GM18870 (cell line): ENCODE data around the gene OR2H2.

Experiments used
- ATAC-seq: cut with Tn5 transposase; IDR thresholded peaks from one replicate; pipeline ENCODE4 v1.9.1; 2021; ENCODE audit warnings: moderate library complexity; ENCODE audit not compliant: unreplicated experiment

Gene OR2H2

DNA sequence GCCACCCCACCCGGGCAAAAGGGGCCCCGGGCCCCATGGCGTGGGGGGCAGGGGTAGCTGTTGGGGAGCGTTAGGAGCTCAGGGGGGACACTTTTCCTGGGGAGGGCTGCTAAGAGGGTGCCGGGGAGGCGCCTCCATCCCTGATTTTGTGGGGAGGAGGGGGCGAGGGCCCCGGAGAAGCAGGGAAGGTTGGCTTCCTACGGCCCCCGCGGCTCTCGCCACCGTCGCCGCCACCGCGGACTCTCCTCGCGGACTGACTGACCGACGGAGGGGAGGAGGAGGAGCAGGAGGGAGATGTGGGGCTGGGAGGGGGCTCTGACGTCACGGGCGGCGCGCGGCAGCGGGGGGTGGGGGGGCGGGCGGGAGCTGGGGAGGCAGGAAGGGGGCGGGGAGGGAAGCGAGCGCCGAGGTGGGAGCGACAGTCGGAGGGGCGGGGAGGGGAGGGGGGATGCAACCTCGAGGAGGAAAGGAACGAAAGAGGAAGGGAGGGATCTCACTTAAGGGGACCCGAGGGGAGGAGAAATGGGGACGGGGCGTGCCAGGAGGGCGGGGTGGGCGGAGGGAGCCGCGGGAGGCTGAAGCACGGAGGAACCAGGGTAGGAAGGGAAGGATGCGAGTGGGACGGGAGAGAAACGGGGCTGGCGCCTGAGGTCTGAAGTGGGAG, 43.0 kb downstream of the OR2H2 start:
- ATAC-seq: no peak

DNA sequence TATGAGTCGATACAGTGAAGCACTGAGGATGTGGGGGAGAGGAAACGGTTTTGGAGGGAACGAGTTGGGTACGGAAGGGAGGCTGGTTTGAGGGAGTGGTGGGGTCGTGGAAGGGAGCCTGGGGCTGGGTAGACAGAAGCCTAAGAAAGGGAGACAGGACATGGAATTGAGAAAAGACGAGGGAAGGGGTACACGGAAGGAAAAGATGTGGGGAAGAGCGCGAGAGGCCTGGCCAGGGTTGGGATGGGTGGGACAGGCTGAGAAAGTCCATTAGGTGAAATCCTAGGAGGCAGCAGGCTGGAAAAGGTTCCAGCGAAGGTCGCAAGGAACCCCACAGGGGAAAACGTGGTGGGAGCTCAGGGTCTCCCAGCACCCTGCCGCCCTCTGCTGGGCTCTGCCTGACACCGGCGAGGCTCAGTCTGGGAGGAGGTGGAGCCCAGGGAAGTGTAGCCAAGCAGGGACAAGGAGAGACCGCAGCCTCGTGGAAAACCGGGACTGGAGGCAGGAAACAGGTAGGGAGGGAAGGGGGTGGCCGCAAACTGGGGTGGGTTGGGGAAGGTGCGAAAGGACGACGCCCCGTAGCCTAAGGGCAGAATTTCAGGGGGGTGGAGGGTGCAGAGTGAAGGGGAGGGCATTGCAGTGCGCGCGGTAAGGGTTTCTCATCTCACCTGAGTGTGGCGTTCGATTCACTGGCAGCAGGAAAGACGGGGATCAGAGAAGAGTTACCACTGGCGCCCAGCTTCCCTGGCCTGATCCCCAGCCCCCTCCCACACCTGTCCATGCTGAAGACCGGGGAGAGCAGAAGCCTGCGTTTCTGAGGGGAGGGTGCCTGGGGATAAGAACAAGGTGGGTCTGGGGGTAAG, 43.7 kb downstream of the OR2H2 start:
- no peak for ATAC-seq

DNA sequence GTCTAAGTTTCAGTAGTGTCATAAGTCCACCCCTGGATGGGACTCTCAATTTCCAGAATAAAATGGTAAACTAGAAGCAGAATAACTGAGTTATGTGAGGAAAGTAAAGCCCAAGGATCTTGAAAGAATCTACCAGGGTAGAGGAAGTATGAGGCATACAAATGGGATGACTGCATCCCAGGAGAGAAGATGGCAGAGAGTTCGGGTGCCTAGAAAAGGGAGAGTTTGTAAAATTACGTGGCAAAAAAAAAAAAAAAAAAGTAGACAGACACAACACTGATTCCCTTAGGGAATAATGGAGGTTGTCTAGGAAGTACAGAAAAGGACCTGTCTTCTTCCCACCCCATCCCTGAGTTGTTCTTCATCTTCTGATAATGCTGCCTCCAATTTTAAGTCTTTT, 44.6 kb downstream of the OR2H2 start:
- no peak for ATAC-seq

DNA sequence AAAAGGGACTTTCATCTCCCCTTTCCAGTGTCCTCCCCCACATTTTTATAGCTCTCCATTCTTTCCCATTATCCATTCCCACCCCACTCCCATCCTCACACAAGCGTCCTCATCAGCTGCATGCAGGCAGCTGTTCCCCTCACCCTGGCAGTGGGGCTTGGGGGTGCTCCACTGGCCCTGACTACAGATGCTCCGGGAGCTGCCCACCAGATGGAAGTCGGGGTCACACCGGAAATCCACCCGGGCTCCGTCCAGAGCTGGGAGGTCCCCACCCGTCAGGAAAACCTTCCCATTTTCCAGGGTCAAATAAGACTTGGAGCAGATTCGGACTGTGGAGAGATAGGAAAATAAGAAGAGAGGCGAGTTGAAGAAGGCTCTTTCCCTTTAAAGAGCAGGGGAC, 45.4 kb downstream of the OR2H2 start:
- ATAC-seq: no peak

DNA sequence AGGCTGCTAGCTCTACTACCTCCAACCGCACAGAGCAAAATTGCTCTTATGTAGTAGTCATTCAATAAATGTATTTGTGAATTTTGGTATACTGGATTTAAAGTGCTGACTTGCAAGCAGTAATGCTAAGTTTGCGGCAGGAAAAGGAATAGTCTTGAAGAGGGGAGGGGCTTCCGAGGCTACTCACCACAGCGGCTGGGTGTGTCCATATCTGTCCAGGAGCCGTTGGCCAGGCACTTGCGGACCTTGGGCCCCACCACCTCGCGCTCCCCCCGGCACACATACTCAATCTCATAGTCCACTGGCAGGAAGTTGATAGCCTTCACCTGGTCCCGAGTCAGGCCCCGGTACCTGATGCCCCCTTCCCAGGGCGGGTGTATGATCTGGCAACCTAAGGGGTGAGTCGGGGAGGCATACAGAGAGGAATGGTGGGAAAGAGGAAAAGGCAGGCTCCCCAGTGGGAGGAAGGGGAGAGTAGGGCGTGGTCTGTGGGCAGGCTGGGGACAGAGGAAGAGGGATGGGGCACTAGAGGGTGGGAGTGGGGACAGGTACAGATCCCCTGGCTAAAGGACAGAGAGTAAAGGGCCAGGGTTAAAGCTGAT, 46.4 kb downstream of the OR2H2 start:
- no peak for ATAC-seq

DNA sequence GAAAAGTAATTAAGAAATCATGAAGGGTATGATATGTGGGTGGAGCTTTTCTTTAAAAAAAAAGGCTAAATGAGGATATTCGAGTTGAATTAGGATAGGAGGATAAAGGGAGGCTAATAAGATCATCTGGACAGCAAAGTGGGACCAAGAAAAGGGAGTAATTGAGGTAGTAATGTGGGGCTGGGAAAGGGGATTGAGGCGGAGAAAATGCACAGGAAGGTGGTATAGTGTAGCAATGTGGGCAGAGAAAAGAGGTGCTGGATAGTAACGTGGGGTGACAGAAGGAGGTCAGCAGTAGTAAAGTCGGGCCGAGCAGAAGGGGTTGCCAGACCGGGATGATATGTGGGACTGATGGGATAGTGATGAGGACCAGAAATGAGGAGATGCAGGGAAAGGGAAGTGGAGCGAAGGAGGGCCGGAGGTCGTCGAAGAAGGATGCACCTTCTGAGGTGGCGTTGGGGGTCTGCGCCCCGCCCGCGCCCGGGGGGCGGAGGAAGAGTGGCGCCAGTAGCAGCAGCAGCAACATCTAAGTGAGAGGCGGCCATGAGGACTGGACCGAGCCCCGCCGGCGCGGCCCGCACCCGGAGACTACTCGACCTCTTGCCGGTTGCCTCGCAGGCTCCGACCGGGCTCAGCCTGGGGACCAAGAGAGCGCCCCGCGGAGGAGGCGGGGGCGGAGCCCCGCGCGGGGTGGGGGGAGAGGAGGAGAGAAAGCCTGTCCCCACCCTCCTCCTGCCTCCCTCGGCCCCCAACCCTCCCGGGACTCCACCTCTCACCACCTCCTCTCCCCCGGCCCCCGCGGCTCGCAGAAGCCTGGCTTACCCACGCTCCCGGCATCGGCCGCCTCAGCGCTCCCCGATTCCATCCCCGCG, 47.2 kb downstream of the OR2H2 start:
- no peak for ATAC-seq

DNA sequence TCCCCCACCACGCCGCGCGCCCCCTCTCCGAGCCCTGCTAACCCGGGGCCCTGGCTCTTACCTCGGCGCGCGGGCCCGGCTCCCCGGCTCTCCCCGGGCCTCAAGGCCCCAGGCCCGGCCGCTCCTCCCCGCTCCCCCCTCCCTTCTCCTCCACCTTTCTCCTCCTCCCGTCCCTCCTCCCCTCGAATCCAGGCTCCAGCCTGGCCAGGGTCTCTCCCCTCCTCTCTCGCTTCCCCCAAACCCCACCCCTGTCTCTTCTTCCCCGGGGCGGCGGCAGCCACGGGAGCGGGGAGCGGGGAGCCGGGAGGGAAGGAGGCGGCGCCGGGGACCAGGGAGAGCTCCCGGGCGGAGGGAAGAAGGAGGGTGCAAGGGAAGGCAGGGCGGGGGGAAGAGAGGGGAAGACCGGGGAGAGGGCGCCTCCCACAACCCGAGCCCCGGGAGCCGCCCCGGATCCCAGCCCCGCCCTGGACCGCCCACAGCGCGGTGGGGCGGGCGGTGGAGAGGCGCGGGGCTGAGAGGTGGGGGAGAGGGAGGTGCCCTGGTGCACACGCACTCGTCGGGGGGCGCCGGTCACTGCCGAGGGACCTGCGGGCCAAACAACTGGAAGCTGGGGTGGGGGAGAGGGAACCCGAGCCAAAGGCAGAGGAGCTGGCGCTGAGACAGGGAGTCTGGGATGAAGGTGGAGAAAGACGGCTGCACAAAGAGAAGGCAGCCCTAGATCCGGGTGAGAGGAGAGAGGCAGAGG, 48.0 kb downstream of the OR2H2 start, which contains the start of gene GABBR1:
Gene GABBR1 (minus strand): TSS at position 395 of the 745 bp plus-strand sequence. CDS start 798 bp downstream, outside the sequence.
- no peak for ATAC-seq

DNA sequence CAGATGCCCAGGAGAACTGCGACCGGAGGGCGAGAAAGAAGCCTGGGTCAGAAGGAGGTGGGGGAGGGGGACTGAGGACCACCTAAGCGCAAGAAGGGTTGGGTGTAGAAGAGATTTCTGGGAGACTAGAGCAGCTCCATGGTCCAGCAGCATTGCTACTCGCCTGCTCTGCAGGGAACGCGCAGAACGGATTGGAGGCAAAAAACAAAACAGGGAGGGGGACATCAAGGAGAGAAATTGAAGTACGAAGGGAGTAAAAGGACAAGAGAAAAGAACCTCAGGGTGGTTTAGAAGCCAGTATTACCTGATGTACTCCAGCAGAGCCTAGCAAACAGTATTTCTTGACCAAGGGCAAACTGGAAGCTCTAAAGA, 48.6 kb downstream of the OR2H2 start:
- no peak for ATAC-seq

DNA sequence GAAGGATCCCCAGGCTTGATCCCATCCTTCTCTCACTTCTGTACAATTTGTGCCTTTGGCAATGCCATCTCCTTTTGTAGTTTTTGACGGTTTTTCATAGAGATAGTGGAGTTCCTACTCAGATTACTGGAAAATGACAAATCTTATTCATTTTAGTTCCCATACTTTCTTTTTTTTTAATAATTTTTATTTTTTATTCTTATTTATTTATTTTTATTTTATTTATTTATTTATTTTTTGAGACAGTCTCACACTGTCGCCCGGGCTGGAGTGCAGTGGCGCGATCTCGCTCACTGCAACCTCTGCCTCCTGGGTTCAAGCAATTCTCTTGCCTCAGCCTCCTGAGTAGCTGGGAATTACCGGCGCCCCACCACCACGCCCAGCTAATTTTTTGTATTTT, 52.3 kb downstream of the OR2H2 start:
- ATAC-seq: no peak
